Measurements from ENCODE around the gene YPEL1. TPM values are rescaled to one million over a fixed set of nuclear protein-coding genes. Genes with fewer than 3 reads are reported as not detected.

Gene YPEL1
- total and polyA plus RNA-seq, 2 donors (not counting 1 experiment from before 2014, with no cell fraction given): 14.9 to 17.0 TPM

DNA sequence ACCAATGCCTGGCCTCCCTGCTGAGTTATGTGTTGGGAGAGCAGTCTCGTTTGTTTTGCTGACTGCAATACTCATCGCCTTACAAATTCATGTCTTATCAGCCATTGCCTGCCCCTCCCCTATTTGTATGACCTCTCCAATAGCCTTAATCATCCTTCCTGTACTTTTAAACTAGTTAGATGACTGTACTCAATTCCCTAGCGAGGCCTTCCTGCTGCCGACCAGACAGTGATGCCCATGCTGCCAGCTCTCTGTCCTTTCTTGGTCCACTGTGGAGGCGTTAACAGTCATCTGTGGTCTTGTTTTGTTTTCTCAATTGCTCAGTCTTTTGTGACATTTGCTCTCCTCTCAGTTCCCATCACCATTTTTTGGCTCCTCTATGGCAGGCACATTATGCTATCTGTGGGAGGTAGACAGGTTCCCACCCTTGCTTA, 20.3 kb upstream of the YPEL1 start:
- H3K27ac ChIP-seq (ENCODE audit: low read length in 2 of 2): no peak overlapping the region
- WGBS (ENCODE audit: insufficient coverage): 67% methylated on average over 1 of the region's 5 CpGs
- Mint-ChIP-seq H3K4me3 (no peak overlapping the region), H3K9me3 (ENCODE audit: insufficient read depth) (no peaks in the 10 kb centered on the region), H3K4me1 (peaks cover 23% of the 10 kb centered on the region), H3K27me3 (no peaks in the 10 kb centered on the region), H3K27ac (no peak overlapping the region)
- intact Hi-C loops (cut with micrococcal nuclease): no loop called here
- no peak overlapping the region for H3K4me3 ChIP-seq (ENCODE audit: control extremely low read depth in 1 of 5, extremely low read depth in 1 of 5, insufficient read depth in 1 of 5, low read depth in 2 of 5, low read length in 4 of 5)
- H4K20me1 ChIP-seq (ENCODE audit: control insufficient read depth, insufficient read depth, low read length, poor library complexity, severe bottlenecking): peaks cover 5% of the 10 kb centered on the region
- ATAC-seq (ENCODE audit: low read depth) (no peak), DNase-seq (no peak)
- H3K9ac ChIP-seq (ENCODE audit: low read length): no peak overlapping the region
- H3K79me2 ChIP-seq (ENCODE audit: control insufficient read depth, insufficient read depth, low read length): no peaks in the 10 kb centered on the region
- H3K4me2 ChIP-seq (replicated peaks; ENCODE audit: low read depth, low read length, poor library complexity, severe bottlenecking): no peak overlapping the region
- ChIA-PET POLR2A (no interaction called here), CTCF (no interaction called here)
- H3K36me3 ChIP-seq (replicated peaks in 1 of 2; ENCODE audit: control extremely low read depth in 1 of 2, control insufficient read depth in 1 of 2, extremely low read depth in 1 of 2, insufficient read depth in 2 of 2, low read length in 1 of 2): peaks cover 11 to 23% of the 10 kb centered on the region in 2 experiments
- peaks cover 10 to 17% of the 10 kb centered on the region in 2 donors for H3K4me1 ChIP-seq (ENCODE audit: control insufficient read depth in 2 of 2, insufficient read depth in 2 of 2, low read length in 2 of 2)
- no peak for TF ChIP-seq EZH2 (IDR thresholded peaks at IDR 0.05; ENCODE audit: borderline replicate concordance, insufficient read depth, low read depth, low read length, poor library complexity, severe bottlenecking)
- TF ChIP-seq, protein P1, sequence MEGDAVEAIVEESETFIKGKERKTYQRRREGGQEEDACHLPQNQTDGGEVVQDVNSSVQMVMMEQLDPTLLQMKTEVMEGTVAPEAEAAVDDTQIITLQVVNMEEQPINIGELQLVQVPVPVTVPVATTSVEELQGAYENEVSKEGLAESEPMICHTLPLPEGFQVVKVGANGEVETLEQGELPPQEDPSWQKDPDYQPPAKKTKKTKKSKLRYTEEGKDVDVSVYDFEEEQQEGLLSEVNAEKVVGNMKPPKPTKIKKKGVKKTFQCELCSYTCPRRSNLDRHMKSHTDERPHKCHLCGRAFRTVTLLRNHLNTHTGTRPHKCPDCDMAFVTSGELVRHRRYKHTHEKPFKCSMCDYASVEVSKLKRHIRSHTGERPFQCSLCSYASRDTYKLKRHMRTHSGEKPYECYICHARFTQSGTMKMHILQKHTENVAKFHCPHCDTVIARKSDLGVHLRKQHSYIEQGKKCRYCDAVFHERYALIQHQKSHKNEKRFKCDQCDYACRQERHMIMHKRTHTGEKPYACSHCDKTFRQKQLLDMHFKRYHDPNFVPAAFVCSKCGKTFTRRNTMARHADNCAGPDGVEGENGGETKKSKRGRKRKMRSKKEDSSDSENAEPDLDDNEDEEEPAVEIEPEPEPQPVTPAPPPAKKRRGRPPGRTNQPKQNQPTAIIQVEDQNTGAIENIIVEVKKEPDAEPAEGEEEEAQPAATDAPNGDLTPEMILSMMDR (IDR thresholded peaks at IDR 0.05): no peak
- no peaks in the 10 kb centered on the region for H3K27me3 ChIP-seq (replicated peaks in 1 of 4; ENCODE audit: control extremely low read depth in 1 of 4, control insufficient read depth in 3 of 4, insufficient read depth in 4 of 4, low read length in 3 of 4)
- no peaks in the 10 kb centered on the region for H3K9me3 ChIP-seq (ENCODE audit: control extremely low read depth in 1 of 3, control insufficient read depth in 2 of 3, insufficient read depth in 1 of 3, low read length in 2 of 3)
- no peak overlapping the region for H2AFZ ChIP-seq (ENCODE audit: insufficient read depth, low read depth, low read length, poor library complexity, severe bottlenecking)

DNA sequence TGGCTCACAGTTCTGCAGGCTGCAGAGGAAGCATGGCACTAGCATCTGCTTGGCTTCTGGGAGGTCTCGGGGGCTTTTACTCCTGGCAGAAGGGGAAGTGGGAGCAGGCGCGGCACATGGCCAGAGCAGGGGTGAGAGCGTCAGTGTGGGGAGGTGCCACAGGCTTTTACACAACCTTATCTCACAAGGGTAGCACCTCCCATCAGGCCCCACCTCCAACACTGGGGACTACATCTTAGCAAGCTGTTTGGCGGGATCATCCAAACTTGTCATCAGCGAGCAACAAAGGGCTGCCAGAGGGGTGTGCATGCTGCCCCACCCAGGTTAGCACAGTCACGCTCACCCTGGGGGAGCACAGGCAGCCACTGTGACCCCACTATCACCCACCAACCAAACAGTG, 18.9 kb upstream of the YPEL1 start:
- Histone ChIP-seq H4K20me1 (ENCODE audit: control insufficient read depth, insufficient read depth, low read length, poor library complexity, severe bottlenecking) (no peaks in the 10 kb centered on the region), H3K9ac (ENCODE audit: low read length) (no peak overlapping the region), H3K9me3 (ENCODE audit: control extremely low read depth in 1 of 3, control insufficient read depth in 2 of 3, insufficient read depth in 1 of 3, low read length in 2 of 3) (no peaks in the 10 kb centered on the region), H3K4me3 (ENCODE audit: control extremely low read depth in 1 of 5, extremely low read depth in 1 of 5, insufficient read depth in 1 of 5, low read depth in 2 of 5, low read length in 4 of 5) (no peak overlapping the region), H3K4me1 (ENCODE audit: control insufficient read depth in 2 of 2, insufficient read depth in 2 of 2, low read length in 2 of 2) (peaks cover 10 to 17% of the 10 kb centered on the region in 2 donors), H3K27me3 (replicated peaks in 1 of 4; ENCODE audit: control extremely low read depth in 1 of 4, control insufficient read depth in 3 of 4, insufficient read depth in 4 of 4, low read length in 3 of 4) (no peaks in the 10 kb centered on the region), H3K27ac (ENCODE audit: low read length in 2 of 2) (no peak overlapping the region), H3K36me3 (replicated peaks in 1 of 2; ENCODE audit: control extremely low read depth in 1 of 2, control insufficient read depth in 1 of 2, extremely low read depth in 1 of 2, insufficient read depth in 2 of 2, low read length in 1 of 2) (peaks cover 9 to 18% of the 10 kb centered on the region in 2 experiments), H3K79me2 (ENCODE audit: control insufficient read depth, insufficient read depth, low read length) (no peaks in the 10 kb centered on the region), H2AFZ (ENCODE audit: insufficient read depth, low read depth, low read length, poor library complexity, severe bottlenecking) (no peak overlapping the region), H3K4me2 (replicated peaks; ENCODE audit: low read depth, low read length, poor library complexity, severe bottlenecking) (peak overlapping the region; percentile 39)
- Mint-ChIP-seq H3K4me1 (peaks cover 23% of the 10 kb centered on the region), H3K27ac (no peak overlapping the region), H3K4me3 (peak overlapping the region; percentile 26), H3K9me3 (ENCODE audit: insufficient read depth) (no peaks in the 10 kb centered on the region), H3K27me3 (no peaks in the 10 kb centered on the region)
- DNase-seq (peak; percentile 77), ATAC-seq (ENCODE audit: low read depth) (peak; percentile 96)
- intact Hi-C loops (cut with micrococcal nuclease): no loop called here
- ChIA-PET POLR2A (no interaction called here), CTCF (no interaction called here)
- 32% methylated on average over 4 of the region's 7 CpGs for WGBS (ENCODE audit: insufficient coverage)
- no peak for TF ChIP-seq EZH2 (IDR thresholded peaks at IDR 0.05; ENCODE audit: borderline replicate concordance, insufficient read depth, low read depth, low read length, poor library complexity, severe bottlenecking)
- TF ChIP-seq, protein P1 (IDR thresholded peaks at IDR 0.05): no peak

All from B cell (primary cell).